ENCODE results near the gene CPLX1.

Gene CPLX1

GRCh38 chr4:796206-796605 lies 29.7 kb downstream of the CPLX1 start:
- no peak for DNase-seq (ENCODE audit: low spot score)
- TF ChIP-seq CTCF (IDR thresholded peaks at IDR 0.05; ENCODE audit: extremely low read depth, missing control alignments) = no peak

GRCh38 chr4:795726-796119 lies 30.2 kb downstream of the CPLX1 start:
- no peak for TF ChIP-seq CTCF (IDR thresholded peaks at IDR 0.05; ENCODE audit: extremely low read depth, missing control alignments)
- DNase-seq (ENCODE audit: low spot score) = no peak

- no peak for TF ChIP-seq CTCF (IDR thresholded peaks at IDR 0.05; ENCODE audit: extremely low read depth, missing control alignments)
- DNase-seq (ENCODE audit: low spot score) = no peak
Measured at GRCh38 chr4:794900-795725, 30.8 kb downstream of the CPLX1 start.

- TF ChIP-seq CTCF (IDR thresholded peaks at IDR 0.05; ENCODE audit: extremely low read depth, missing control alignments) = no peak
- no peak for DNase-seq (ENCODE audit: low spot score)
Measured at GRCh38 chr4:793941-794621, 31.8 kb downstream of the CPLX1 start.

GRCh38 chr4:793093-793861 lies 32.7 kb downstream of the CPLX1 start:
- no peak for DNase-seq (ENCODE audit: low spot score)
- no peak for TF ChIP-seq CTCF (IDR thresholded peaks at IDR 0.05; ENCODE audit: extremely low read depth, missing control alignments)

GRCh38 chr4:792626-793092 lies 33.3 kb downstream of the CPLX1 start:
- DNase-seq (ENCODE audit: low spot score) = no peak
- TF ChIP-seq CTCF (IDR thresholded peaks at IDR 0.05; ENCODE audit: extremely low read depth, missing control alignments) = no peak

All from GM20000 (cell line).